Neural progenitor cell (in vitro differentiated cells): Measurements from ENCODE around the gene ADISSP. TPM values are rescaled to one million over a fixed set of nuclear protein-coding genes. Genes with fewer than 3 reads are reported as not detected.

Experiments
- DNase-seq: peaks from one replicate; pipeline ENCODE4 v3.0.0-alpha.2; 2016; ENCODE audit warnings: low spot score
- H2AFZ ChIP-seq: fragments of 200-600 bp; sonication (generic); replicated peaks from 2 replicates; pipeline ENCODE4 v1.6.1; 2016; ENCODE audit warnings: antibody characterized with exemption
- H3F3A ChIP-seq: fragments of 200-600 bp; sonication (generic); 2 replicates; pipeline ENCODE4 v1.6.1; 2016; ENCODE audit warnings: antibody characterized with exemption, low read depth
- H3K27ac ChIP-seq: fragments of 200-600 bp; sonication (generic); 2 replicates; pipeline ENCODE4 v1.5.1; 2016; ENCODE audit warnings: mild to moderate bottlenecking
- H3K27me3 ChIP-seq: fragments of 200-600 bp; sonication (generic); 2 replicates; pipeline ENCODE4 v1.6.1; 2016; ENCODE audit warnings: mild to moderate bottlenecking, moderate library complexity
- H3K36me3 ChIP-seq: fragments of 200-600 bp; sonication (generic); 2 replicates; pipeline ENCODE4 v1.5.1; 2016
- H3K4me1 ChIP-seq: fragments of 200-600 bp; sonication (generic); 2 replicates; pipeline ENCODE4 v1.6.1; 2016; ENCODE audit warnings: mixed run types
- H3K4me2 ChIP-seq: fragments of 200-600 bp; sonication (generic); 2 replicates; pipeline ENCODE4 v1.6.1; 2016
- H3K4me3 ChIP-seq: fragments of 200-600 bp; sonication (generic); 2 replicates; pipeline ENCODE4 v1.5.1; 2016
- H3K79me2 ChIP-seq: fragments of 200-600 bp; sonication (generic); 2 replicates; pipeline ENCODE4 v1.6.1; 2016; ENCODE audit warnings: low read depth
- H3K9ac ChIP-seq: fragments of 200-600 bp; sonication (generic); 2 replicates; pipeline ENCODE4 v1.6.1; 2016
- H3K9me3 ChIP-seq: fragments of 200-600 bp; sonication (generic); 2 replicates; pipeline ENCODE4 v1.5.1; 2016; ENCODE audit warnings: low read depth
- H4K20me1 ChIP-seq: fragments of 200-600 bp; sonication (generic); 2 replicates; pipeline ENCODE4 v1.6.1; 2016; ENCODE audit warnings: low read depth
- H3K27ac Mint-ChIP-seq: 3 replicates; pipeline ENCODE4 v1.8.0; 2021; ENCODE audit warnings: mixed read lengths
- H3K27me3 Mint-ChIP-seq: 2 replicates; pipeline ENCODE4 v1.8.0; 2022; ENCODE audit warnings: low read depth, mild to moderate bottlenecking, inconsistent platforms, moderate library complexity, mixed read lengths; ENCODE audit not compliant: insufficient read depth
- H3K36me3 Mint-ChIP-seq: 3 replicates; pipeline ENCODE4 v1.8.0; 2021; ENCODE audit warnings: mixed read lengths
- H3K4me1 Mint-ChIP-seq: 3 replicates; pipeline ENCODE4 v1.8.0; 2021; ENCODE audit warnings: mixed read lengths
- H3K4me3 Mint-ChIP-seq: 3 replicates; pipeline ENCODE4 v1.8.0; 2021; ENCODE audit warnings: mild to moderate bottlenecking, moderate library complexity, mixed read lengths
- H3K9me3 Mint-ChIP-seq: 3 replicates; pipeline ENCODE4 v1.8.0; 2020; ENCODE audit warnings: mixed read lengths
- CTCF ChIP-seq: fragments of 200-600 bp; sonication (generic); IDR thresholded peaks from 2 replicates; pipeline ENCODE4 v1.5.1; 2017; ENCODE audit warnings: antibody characterized with exemption, mild to moderate bottlenecking
- EZH2 ChIP-seq: fragments of 200-600 bp; sonication (generic); IDR thresholded peaks from 2 replicates; pipeline ENCODE4 v1.6.1; 2017; ENCODE audit warnings: antibody characterized with exemption, mild to moderate bottlenecking, moderate library complexity
- EZH2phosphoT487 ChIP-seq: fragments of 200-600 bp; sonication (generic); IDR thresholded peaks from 2 replicates; pipeline ENCODE4 v1.6.1; 2017; ENCODE audit warnings: antibody characterized with exemption
- total RNA-seq: library from RNA; depleted of rRNA; stranded (reverse); fragments of >200 nt; gene quantifications from 2 replicates; pipeline ENCODE4 v1.2.3, GENCODE V29; 2015; ENCODE audit warnings: low replicate concordance

ADISSP gene
- total RNA-seq, 1 donor from 2014 or later = 17.6 TPM

- Histone ChIP-seq H3K36me3 (no peaks in the 10 kb centered on the region), H4K20me1 (no peaks in the 10 kb centered on the region), H3F3A (peaks cover 8% of the 10 kb centered on the region), H3K27ac (no peak overlapping the region), H3K4me1 (peaks cover 9% of the 10 kb centered on the region), H3K9ac (no peak overlapping the region), H3K4me2 (no peak overlapping the region), H2AFZ (no peak overlapping the region), H3K27me3 (peaks cover 61% of the 10 kb centered on the region), H3K79me2 (no peaks in the 10 kb centered on the region), H3K9me3 (no peaks in the 10 kb centered on the region), H3K4me3 (no peak overlapping the region)
- Mint-ChIP-seq H3K27ac (peak overlapping the region; percentile 86), H3K4me1 (peaks cover 30% of the 10 kb centered on the region), H3K9me3 (no peaks in the 10 kb centered on the region), H3K4me3 (no peak overlapping the region), H3K36me3 (no peaks in the 10 kb centered on the region), H3K27me3 (peaks cover 27% of the 10 kb centered on the region)
- no peak for TF ChIP-seq EZH2
- TF ChIP-seq EZH2phosphoT487 = no peak
- TF ChIP-seq CTCF = no peak
- DNase-seq = no peak
Measured at GRCh38 chr20:3729378-3729777, 38.2 kb downstream of the ADISSP start.

- no peak overlapping the region for H3K27ac ChIP-seq
- H3K9ac ChIP-seq = no peak overlapping the region
- H3K36me3 Mint-ChIP-seq = no peaks in the 10 kb centered on the region
- peaks cover 30% of the 10 kb centered on the region for H3K4me1 Mint-ChIP-seq
- H3F3A ChIP-seq = peaks cover 8% of the 10 kb centered on the region
- no peak overlapping the region for H3K4me3 ChIP-seq
- peaks cover 9% of the 10 kb centered on the region for H3K4me1 ChIP-seq
- no peak overlapping the region for H3K4me2 ChIP-seq
- H3K27me3 Mint-ChIP-seq = peaks cover 27% of the 10 kb centered on the region
- H4K20me1 ChIP-seq = no peaks in the 10 kb centered on the region
- H3K9me3 ChIP-seq = no peaks in the 10 kb centered on the region
- no peak overlapping the region for H3K27ac Mint-ChIP-seq
- peaks cover 57% of the 10 kb centered on the region for H3K27me3 ChIP-seq
- no peak overlapping the region for H3K4me3 Mint-ChIP-seq
- no peak overlapping the region for H2AFZ ChIP-seq
- H3K9me3 Mint-ChIP-seq = no peaks in the 10 kb centered on the region
- H3K79me2 ChIP-seq = no peaks in the 10 kb centered on the region
- TF ChIP-seq EZH2phosphoT487 = no peak
- no peak for TF ChIP-seq EZH2
- TF ChIP-seq CTCF = no peak
- DNase-seq = no peak
- H3K36me3 ChIP-seq = no peaks in the 10 kb centered on the region
Measured at GRCh38 chr20:3728876-3729275, 38.7 kb downstream of the ADISSP start.

- no peak for DNase-seq
Measured at GRCh38 chr20:3728354-3728753, 39.2 kb downstream of the ADISSP start.

More at GRCh38 chr20:3728354-3728753, 39.2 kb downstream of the ADISSP start:
- TF ChIP-seq EZH2phosphoT487 (no peak), EZH2 (no peak), CTCF (no peak)
- H3K36me3 Mint-ChIP-seq = no peaks in the 10 kb centered on the region
- no peak overlapping the region for H3K27ac Mint-ChIP-seq
- H4K20me1 ChIP-seq = no peaks in the 10 kb centered on the region
- peaks cover 26% of the 10 kb centered on the region for H3K27me3 Mint-ChIP-seq
- no peaks in the 10 kb centered on the region for H3K79me2 ChIP-seq
- H3K4me3 ChIP-seq = no peak overlapping the region
- no peak overlapping the region for H3K9ac ChIP-seq
- H2AFZ ChIP-seq = no peak overlapping the region
- H3F3A ChIP-seq = peaks cover 8% of the 10 kb centered on the region
- no peaks in the 10 kb centered on the region for H3K9me3 ChIP-seq
- H3K4me1 ChIP-seq = peaks cover 9% of the 10 kb centered on the region
- H3K27ac ChIP-seq = no peak overlapping the region
- peaks cover 52% of the 10 kb centered on the region for H3K27me3 ChIP-seq
- H3K36me3 ChIP-seq = no peaks in the 10 kb centered on the region
- H3K4me2 ChIP-seq = no peak overlapping the region
- no peaks in the 10 kb centered on the region for H3K9me3 Mint-ChIP-seq
- no peak overlapping the region for H3K4me3 Mint-ChIP-seq
- peaks cover 30% of the 10 kb centered on the region for H3K4me1 Mint-ChIP-seq
